ENCODE data around the gene STK39. TPM values are rescaled to one million over a fixed set of nuclear protein-coding genes. Genes with fewer than 3 reads are reported as not detected.

STK39 gene
- 1 to 10 TPM in 1 of 6 experiments, under 1 TPM in 5; 0.29 to 1.2 (median 0.60) TPM for total RNA-seq
- long read RNA-seq: 0 reads

- intact Hi-C loops (cut with DNase I): no loop called here
- no peak for TF ChIP-seq POLR2A (IDR thresholded peaks at IDR 0.05)
- TF ChIP-seq, protein P1, sequence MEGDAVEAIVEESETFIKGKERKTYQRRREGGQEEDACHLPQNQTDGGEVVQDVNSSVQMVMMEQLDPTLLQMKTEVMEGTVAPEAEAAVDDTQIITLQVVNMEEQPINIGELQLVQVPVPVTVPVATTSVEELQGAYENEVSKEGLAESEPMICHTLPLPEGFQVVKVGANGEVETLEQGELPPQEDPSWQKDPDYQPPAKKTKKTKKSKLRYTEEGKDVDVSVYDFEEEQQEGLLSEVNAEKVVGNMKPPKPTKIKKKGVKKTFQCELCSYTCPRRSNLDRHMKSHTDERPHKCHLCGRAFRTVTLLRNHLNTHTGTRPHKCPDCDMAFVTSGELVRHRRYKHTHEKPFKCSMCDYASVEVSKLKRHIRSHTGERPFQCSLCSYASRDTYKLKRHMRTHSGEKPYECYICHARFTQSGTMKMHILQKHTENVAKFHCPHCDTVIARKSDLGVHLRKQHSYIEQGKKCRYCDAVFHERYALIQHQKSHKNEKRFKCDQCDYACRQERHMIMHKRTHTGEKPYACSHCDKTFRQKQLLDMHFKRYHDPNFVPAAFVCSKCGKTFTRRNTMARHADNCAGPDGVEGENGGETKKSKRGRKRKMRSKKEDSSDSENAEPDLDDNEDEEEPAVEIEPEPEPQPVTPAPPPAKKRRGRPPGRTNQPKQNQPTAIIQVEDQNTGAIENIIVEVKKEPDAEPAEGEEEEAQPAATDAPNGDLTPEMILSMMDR (IDR thresholded peaks at IDR 0.05): no peak
These were observed at the start of gene STK39 for GRCh38 chr2:168247341-168248261. TSS of gene STK39 (minus strand) at chr2:168247595. CDS start at chr2:168247435, 160 bp downstream.

GRCh38 chr2:168295051-168295450, 47.7 kb upstream of the STK39 start:
- H3K27ac ChIP-seq: no peak overlapping the region
- ATAC-seq (no peak), DNase-seq (no peak)
- no peaks in the 10 kb centered on the region for H3K36me3 ChIP-seq
- H3K4me3 ChIP-seq: no peak overlapping the region
- no peaks in the 10 kb centered on the region for H3K9me3 ChIP-seq
- H3K27me3 ChIP-seq: no peaks in the 10 kb centered on the region
- no peak for TF ChIP-seq POLR2A (IDR thresholded peaks at IDR 0.05)
- TF ChIP-seq, protein P1 (IDR thresholded peaks at IDR 0.05): no peak
- H3K4me1 ChIP-seq: no peaks in the 10 kb centered on the region
- intact Hi-C loops (cut with DNase I): no loop called here

More at GRCh38 chr2:168247341-168248261, at the start of gene STK39:
- H3K36me3 ChIP-seq: no peaks in the 10 kb centered on the region
- no peaks in the 10 kb centered on the region for H3K9me3 ChIP-seq
- ATAC-seq: peak; percentile 85 to 93 (median 88)
- DNase-seq: peak; percentile 64 to 82 (median 74)
- 2% methylated on average over 5 of the region's 91 CpGs for WGBS (ENCODE audit: insufficient coverage, low coverage, low lambda C conversion rate, missing lambda C conversion rate)
- H3K4me1 ChIP-seq: peaks cover 0 to 8% (median 0%) of the 10 kb centered on the region in 4 donors
- H3K27ac ChIP-seq: peak within 1 kb of the TSS in 2 of 3 donors; percentile 36 to 50
- no peaks in the 10 kb centered on the region for H3K27me3 ChIP-seq
- H3K4me3 ChIP-seq: peak within 1 kb of the TSS; percentile 49 to 67 (median 57)

DNA sequence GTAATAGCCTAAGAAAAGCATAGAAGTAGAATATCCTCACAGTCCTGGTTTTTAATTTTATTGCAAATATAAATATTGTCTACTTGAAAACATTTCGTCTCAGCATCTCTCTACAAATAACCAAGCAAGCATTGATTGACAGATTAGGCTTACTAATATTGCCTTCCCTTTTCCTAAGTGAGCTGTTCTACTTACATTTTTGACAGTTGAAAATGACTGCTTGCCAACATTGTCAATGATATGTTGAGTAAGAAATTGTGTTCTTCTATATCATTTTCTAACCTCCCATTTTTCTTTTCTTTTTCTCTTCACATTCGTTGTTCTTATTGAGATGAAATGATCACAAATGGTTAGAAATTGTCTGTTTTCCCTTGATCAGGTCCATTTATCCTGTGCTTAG, 47.0 kb upstream of the STK39 start:
- Histone ChIP-seq H3K4me1 (no peaks in the 10 kb centered on the region), H3K4me3 (no peak overlapping the region), H3K9me3 (no peaks in the 10 kb centered on the region), H3K27ac (no peak overlapping the region), H3K27me3 (no peaks in the 10 kb centered on the region), H3K36me3 (no peaks in the 10 kb centered on the region)
- intact Hi-C loops (cut with DNase I): no loop called here
- no peak for ATAC-seq
- TF ChIP-seq, protein P1 (IDR thresholded peaks at IDR 0.05): no peak
- no peak for TF ChIP-seq POLR2A (IDR thresholded peaks at IDR 0.05)
- no peak for DNase-seq
- WGBS (ENCODE audit: insufficient coverage, low coverage, low lambda C conversion rate, missing lambda C conversion rate): 66% methylated on average over 2 of the region's 2 CpGs

DNA sequence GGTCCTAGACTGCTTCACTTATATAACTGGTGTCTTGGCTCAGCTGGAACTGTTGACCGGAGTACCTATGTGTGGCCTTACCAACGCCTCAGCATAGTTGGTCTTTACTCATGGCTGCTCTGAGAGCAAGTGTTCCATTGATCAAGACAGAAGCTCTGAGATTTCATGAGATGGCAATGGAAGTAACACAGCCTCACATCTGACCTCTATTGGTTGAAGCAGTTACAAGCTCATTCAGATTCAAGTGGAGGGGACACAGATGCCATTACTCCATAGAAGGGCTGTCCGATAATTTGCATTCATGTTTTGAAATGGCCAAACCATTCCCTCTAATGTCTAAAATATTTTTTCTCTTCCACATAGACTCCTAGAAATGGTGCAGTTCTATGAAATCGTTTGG, 46.4 kb upstream of the STK39 start:
- Histone ChIP-seq H3K36me3 (no peaks in the 10 kb centered on the region), H3K4me3 (no peak overlapping the region), H3K27ac (no peak overlapping the region), H3K9me3 (no peaks in the 10 kb centered on the region), H3K4me1 (no peaks in the 10 kb centered on the region), H3K27me3 (no peaks in the 10 kb centered on the region)
- DNase-seq (no peak), ATAC-seq (no peak)
- TF ChIP-seq, protein P1 (IDR thresholded peaks at IDR 0.05): peak in 1 of 4 donors; percentile 7
- no peak for TF ChIP-seq POLR2A (IDR thresholded peaks at IDR 0.05)
- 77% methylated on average over 2 of the region's 4 CpGs for WGBS (ENCODE audit: insufficient coverage, low coverage, low lambda C conversion rate, missing lambda C conversion rate)
- intact Hi-C loops (cut with DNase I): no loop called here

Data from right lobe of liver (tissue), 6 donors.